K562 (cell line): ENCODE measurements around the gene OPCML. TPM values are rescaled to one million over a fixed set of nuclear protein-coding genes. Genes with fewer than 3 reads are reported as not detected.

Source experiments
- ATAC-seq: fragments of 200-7000 bp; cut with Tn5 transposase; 3 replicates; pipeline ENCODE4 v1.9.1; 2020; ENCODE audit warnings: moderate library complexity
- BruUV-seq: library from RNA; stranded (reverse); fragments of 400-500 nt; replicated peaks from 2 replicates; lab custom pipeline; 2021; lab: Mats Ljungman, UMichigan
- CTCF ChIA-PET: fragments of 300-600 bp; formaldehyde crosslinking; extraction: SDS; loops from one replicate; lab custom pipeline; 2021; ENCODE audit warnings: low intra/inter-chr PET ratio; lab: Yijun Ruan, JAX
- POLR2A ChIA-PET: fragments of 300-600, 350-650 bp; sonication (Branson Sonifier 250); formaldehyde crosslinking; extraction: SDS; loops from one replicate; lab custom pipeline; 2021; ENCODE audit warnings: antibody characterized with exemption, inconsistent platforms; lab: Yijun Ruan, JAX
- DNase-seq, 4 experiments: peaks; one replicate each; pipeline versions ENCODE4 v3.0.0 to v3.0.0-alpha.2; 2011 to 2018; ENCODE audit warnings: low spot score in 3 of 4, mixed read lengths in 3 of 4; ENCODE audit errors: extremely low read depth in 1 of 4
- FAIRE-seq: peaks from 2 replicates; lab custom pipeline; 2011; peaks lifted over from hg19 to GRCh38; lab: Jason Lieb, UNC
- H2AFZ ChIP-seq: 2 replicates; pipeline ENCODE4 v1.6.0; 2011; ENCODE audit warnings: low read depth, low read length, control low read depth, inconsistent platforms
- H3K27ac ChIP-seq: fragments of 200-600 bp; 3 replicates; pipeline ENCODE4 v1.8.0; 2011; ENCODE audit warnings: low read depth, mild to moderate bottlenecking, control low read depth, inconsistent platforms, low read length, moderate library complexity, mixed read lengths; ENCODE audit errors: extremely low read depth
- H3K27me3 ChIP-seq, 2 experiments: fragments of 300-600 bp in 1 of 2; 2 replicates in 1 of 2; 3 replicates in 1 of 2; pipeline versions ENCODE4 v1.6.0 to v1.8.0; 2011; ENCODE audit warnings: inconsistent platforms in 2 of 2, low read length in 2 of 2, mild to moderate bottlenecking in 1 of 2, mixed read lengths in 1 of 2, moderate library complexity in 1 of 2; ENCODE audit not compliant: control insufficient read depth in 2 of 2, insufficient read depth in 2 of 2
- H3K36me3 ChIP-seq: fragments of 300-600 bp; 3 replicates; pipeline ENCODE4 v1.8.0; 2011; ENCODE audit warnings: mild to moderate bottlenecking, low read length, inconsistent platforms; ENCODE audit not compliant: control insufficient read depth, insufficient read depth
- H3K4me1 ChIP-seq, 2 experiments: fragments of 200-600 bp in 1 of 2; replicated peaks in 1 of 2; 2 replicates in 1 of 2; 3 replicates in 1 of 2; pipeline versions ENCODE4 v1.5.1 to v1.8.0; 2011; ENCODE audit warnings: inconsistent platforms in 2 of 2, low read length in 2 of 2, mild to moderate bottlenecking in 1 of 2, mixed read lengths in 1 of 2, moderate library complexity in 1 of 2; ENCODE audit not compliant: control insufficient read depth in 2 of 2, insufficient read depth in 2 of 2
- H3K4me2 ChIP-seq: 2 replicates; pipeline ENCODE4 v1.6.1; 2011; ENCODE audit warnings: low read length, control low read depth, inconsistent platforms, mixed read lengths; ENCODE audit not compliant: insufficient read depth
- H3K4me3 ChIP-seq: fragments of 200-600 bp; sonication (generic), shearing (Covaris generic); 2 replicates; pipeline ENCODE4 v1.5.1; 2016; ENCODE audit warnings: control low read depth, inconsistent platforms
- H3K79me2 ChIP-seq: fragments of 200-600 bp; 3 replicates; pipeline ENCODE4 v1.8.0; 2011; ENCODE audit warnings: low read length, inconsistent platforms; ENCODE audit not compliant: control insufficient read depth, insufficient read depth
- H3K9ac ChIP-seq, 2 experiments: 2 replicates each; pipeline versions ENCODE4 v1.6.0 to v1.6.1; 2011; ENCODE audit warnings: low read depth in 2 of 2, low read length in 2 of 2, control low read depth in 1 of 2, inconsistent platforms in 1 of 2, mild to moderate bottlenecking in 1 of 2, mixed read lengths in 1 of 2; ENCODE audit not compliant: insufficient read depth in 1 of 2
- H3K9me1 ChIP-seq: one replicate; pipeline ENCODE4 v1.6.0; 2011; ENCODE audit warnings: inconsistent platforms, mild to moderate bottlenecking, low read length, moderate library complexity; ENCODE audit not compliant: control insufficient read depth, insufficient read depth
- H3K9me3 ChIP-seq: replicated peaks from 2 replicates; pipeline ENCODE4 v1.5.1; 2011; ENCODE audit warnings: low read depth, low read length, inconsistent platforms; ENCODE audit not compliant: control insufficient read depth, insufficient read depth
- H4K20me1 ChIP-seq: replicated peaks from 2 replicates; pipeline ENCODE4 v1.6.1; 2011; ENCODE audit warnings: low read length, inconsistent platforms, mixed read lengths; ENCODE audit not compliant: control insufficient read depth, insufficient read depth
- CBFA2T2 ChIP-seq: fragments of 450-650 bp; conservative IDR thresholded peaks from 2 replicates; pipeline ENCODE4 v1.6.1; 2017; ENCODE audit warnings: mild to moderate bottlenecking
- CREBBP ChIP-seq: IDR thresholded peaks from one replicate; pipeline ENCODE4 v1.6.1; 2012; ENCODE audit warnings: low read depth, mild to moderate bottlenecking, control low read depth, inconsistent platforms, low read length
- RAD51 ChIP-seq: fragments of 450-650 bp; IDR thresholded peaks from 2 replicates; pipeline ENCODE4 v1.7.1; 2016; ENCODE audit warnings: low read depth, mild to moderate bottlenecking, borderline replicate concordance
- SMARCB1 ChIP-seq: IDR thresholded peaks from 2 replicates; pipeline ENCODE4 v1.6.1; 2011; ENCODE audit warnings: improper control_type of control experiment, low read depth; ENCODE audit not compliant: insufficient read length
- SMARCC2 ChIP-seq: fragments of 450-650 bp; IDR thresholded peaks from 2 replicates; pipeline ENCODE4 v1.6.1; 2017; ENCODE audit warnings: antibody characterized with exemption, moderate library complexity, mild to moderate bottlenecking, low read depth
- TEAD1 ChIP-seq, 2 experiments: fragments of 450-650 bp in 1 of 2; sonication (generic) in 1 of 2; formaldehyde crosslinking; IDR thresholded peaks; 2 replicates each; pipeline versions ENCODE4 v1.4.0 to v1.8.0; 2020 to 2022; ENCODE audit warnings: mild to moderate bottlenecking in 2 of 2, missing genetic modification reagents in 1 of 2
- WGBS: fragments of 100-300 bp; shearing (Covaris generic); methylation state at CpG from one replicate; pipeline ENCODE4 v1.1.6; 2016; ENCODE audit warnings: low coverage, mixed read lengths; ENCODE audit not compliant: insufficient coverage; ENCODE audit errors: missing lambda C conversion rate; 5-methylcytosine and 5-hydroxymethylcytosine counted together
- in situ Hi-C: fragments of 300-500 bp; cut with MboI; formaldehyde crosslinking; loops from 4 replicates; pipeline ENCODE4 v1.15.0; 2018; ENCODE audit warnings: inconsistent platforms, mixed read lengths
- intact Hi-C: fragments of 100-400 bp; cut with micrococcal nuclease; formaldehyde crosslinking; loops from 2 replicates; pipeline ENCODE4 v1.14.2; 2022
- polyA plus RNA-seq, 8 experiments: library from polyadenylated mRNA; depleted of rRNA in 4 of 8; stranded (reverse) in 5 of 8; unstranded in 3 of 8; fragments of >200 nt; fragmentation: Nextera tagmentation in 2 of 8; fragmentation: Illumina TruSeq in 1 of 8; extraction: Ambion mirVana in 2 of 8; extraction: Trizol in 1 of 8; gene quantifications; 2 replicates each; pipeline versions ENCODE4 v1.2.1 to v1.2.3, GENCODE V29; 2011 to 2014; ENCODE audit warnings: inconsistent platforms in 1 of 8, missing spikeins in 1 of 8
- total RNA-seq, 7 experiments: library from RNA; depleted of rRNA in 6 of 7; stranded (reverse); fragments of >200 nt in 6 of 7; fragmentation: Illumina TruSeq in 2 of 7; extraction: Trizol in 2 of 7; gene quantifications; 2 replicates each; pipeline versions ENCODE4 v1.2.1 to v1.2.3, GENCODE V29; 2011 to 2021; ENCODE audit warnings: low replicate concordance in 1 of 7
- TF ChIP-seq, protein P1 (sequence below): sonication (generic); formaldehyde crosslinking; IDR thresholded peaks from 2 replicates; pipeline ENCODE4 v1.8.0; 2022; ENCODE audit warnings: mild to moderate bottlenecking, low read depth, missing genetic modification reagents
- TF ChIP-seq, protein P2 (sequence below): fragments of 200-800 bp; sonication (Bioruptor generic); IDR thresholded peaks from 2 replicates; pipeline ENCODE4 v1.6.1; 2017; ENCODE audit warnings: missing genetic modification characterization, missing compliant biosample characterization

Gene OPCML
- total and polyA plus RNA-seq, 9 of the 15 experiments (the other 6 are each of a cell fraction or from before 2014, with no cell fraction given) = not detected

DNA sequence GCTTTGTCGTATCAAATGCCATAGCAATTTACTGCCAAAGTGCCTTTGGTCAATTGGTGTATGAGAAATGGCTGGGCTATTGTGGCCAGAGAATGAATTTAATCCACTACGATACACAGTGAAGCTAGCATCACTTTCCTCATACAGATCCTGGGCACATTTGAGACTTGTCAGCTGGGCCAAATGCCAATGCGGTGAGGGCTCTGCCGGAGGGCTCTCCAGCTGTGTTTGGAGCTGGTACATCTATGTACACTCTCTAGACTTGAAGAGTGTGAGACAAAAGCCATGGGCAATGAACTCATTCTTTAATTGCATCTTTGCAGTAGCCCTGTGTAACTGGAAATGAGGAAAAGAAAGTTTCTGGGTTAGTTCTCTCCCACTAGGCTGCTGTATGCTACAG, 1109.0 kb downstream of the OPCML start:
- FAIRE-seq (no peak), ATAC-seq (no peak), DNase-seq (no peak)
- CTCF ChIA-PET = no interaction called here
- intact Hi-C loops (no loop called here), in situ Hi-C loops (no loop called here)
- POLR2A ChIA-PET = no interaction called here
- Histone ChIP-seq H3K27me3 (no peaks in the 10 kb centered on the region), H3K4me3 (no peak overlapping the region), H2AFZ (no peak overlapping the region), H3K9me1 (no peaks in the 10 kb centered on the region), H3K9me3 (no peaks in the 10 kb centered on the region), H3K4me1 (no peaks in the 10 kb centered on the region), H3K9ac (no peak overlapping the region), H3K27ac (no peak overlapping the region), H3K36me3 (no peaks in the 10 kb centered on the region), H3K4me2 (no peak overlapping the region), H4K20me1 (no peaks in the 10 kb centered on the region), H3K79me2 (no peaks in the 10 kb centered on the region)
- 3% methylated on average over 4 of the region's 4 CpGs for WGBS
- TF ChIP-seq CREBBP = no peak
- no peak for TF ChIP-seq CBFA2T2
- TF ChIP-seq, protein P1, sequence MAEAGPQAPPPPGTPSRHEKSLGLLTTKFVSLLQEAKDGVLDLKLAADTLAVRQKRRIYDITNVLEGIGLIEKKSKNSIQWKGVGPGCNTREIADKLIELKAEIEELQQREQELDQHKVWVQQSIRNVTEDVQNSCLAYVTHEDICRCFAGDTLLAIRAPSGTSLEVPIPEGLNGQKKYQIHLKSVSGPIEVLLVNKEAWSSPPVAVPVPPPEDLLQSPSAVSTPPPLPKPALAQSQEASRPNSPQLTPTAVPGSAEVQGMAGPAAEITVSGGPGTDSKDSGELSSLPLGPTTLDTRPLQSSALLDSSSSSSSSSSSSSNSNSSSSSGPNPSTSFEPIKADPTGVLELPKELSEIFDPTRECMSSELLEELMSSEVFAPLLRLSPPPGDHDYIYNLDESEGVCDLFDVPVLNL (CRISPR knock-in tag) = no peak
- TF ChIP-seq RAD51 = no peak
- TF ChIP-seq, protein P2, sequence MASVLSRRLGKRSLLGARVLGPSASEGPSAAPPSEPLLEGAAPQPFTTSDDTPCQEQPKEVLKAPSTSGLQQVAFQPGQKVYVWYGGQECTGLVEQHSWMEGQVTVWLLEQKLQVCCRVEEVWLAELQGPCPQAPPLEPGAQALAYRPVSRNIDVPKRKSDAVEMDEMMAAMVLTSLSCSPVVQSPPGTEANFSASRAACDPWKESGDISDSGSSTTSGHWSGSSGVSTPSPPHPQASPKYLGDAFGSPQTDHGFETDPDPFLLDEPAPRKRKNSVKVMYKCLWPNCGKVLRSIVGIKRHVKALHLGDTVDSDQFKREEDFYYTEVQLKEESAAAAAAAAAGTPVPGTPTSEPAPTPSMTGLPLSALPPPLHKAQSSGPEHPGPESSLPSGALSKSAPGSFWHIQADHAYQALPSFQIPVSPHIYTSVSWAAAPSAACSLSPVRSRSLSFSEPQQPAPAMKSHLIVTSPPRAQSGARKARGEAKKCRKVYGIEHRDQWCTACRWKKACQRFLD = no peak
- TF ChIP-seq TEAD1 (CRISPR knock-in tag; IDR thresholded peaks at IDR 0.05) = no peak
- TF ChIP-seq SMARCB1 = no peak
- TF ChIP-seq SMARCC2 = no peak
- BruUV-seq = no TSS peak
